ENCODE measurements around the gene TDP1. TPM values are rescaled to one million over a fixed set of nuclear protein-coding genes. Genes with fewer than 3 reads are reported as not detected.
"Not testable (repeated sequence)": the region's sequence is repeated elsewhere in the genome, so short reads cannot be mapped to it uniquely, and the experiment has no call there.

TDP1 gene
- total RNA-seq, 4 donors from 2014 or later = 2.0 to 5.0 (median 3.8) TPM

DNA sequence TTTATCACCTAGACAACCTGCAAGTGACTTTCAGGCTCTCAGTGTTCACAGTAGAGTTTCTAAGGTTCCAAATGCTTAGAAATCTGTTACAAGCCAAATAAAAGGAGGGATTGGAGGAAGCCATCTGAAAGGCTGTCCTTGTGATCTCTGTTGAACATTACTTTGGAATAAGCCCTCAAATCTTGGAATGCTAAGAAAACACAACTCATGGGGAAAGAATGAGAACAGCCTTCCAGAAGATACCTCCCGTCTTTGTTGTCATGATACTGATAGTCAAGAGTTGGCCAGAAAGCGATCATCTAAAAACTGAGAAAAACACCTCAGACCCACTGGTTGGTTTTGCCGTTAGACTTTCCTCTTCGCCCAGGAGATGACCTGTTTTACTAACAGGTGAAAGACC is 61.6 kb downstream of the TDP1 start:
- H3K27ac ChIP-seq = no peak overlapping the region
- peaks cover 0 to 3% of the 10 kb centered on the region in 2 donors for H3K36me3 ChIP-seq
- in situ Hi-C loops (cut with MboI; ENCODE audit: low sequenced_read_pairs in 4 of 4) (no loop called here), intact Hi-C loops (cut with DNase I; ENCODE audit: low total_unique reads) (no loop called here)
- TF ChIP-seq, protein P1, sequence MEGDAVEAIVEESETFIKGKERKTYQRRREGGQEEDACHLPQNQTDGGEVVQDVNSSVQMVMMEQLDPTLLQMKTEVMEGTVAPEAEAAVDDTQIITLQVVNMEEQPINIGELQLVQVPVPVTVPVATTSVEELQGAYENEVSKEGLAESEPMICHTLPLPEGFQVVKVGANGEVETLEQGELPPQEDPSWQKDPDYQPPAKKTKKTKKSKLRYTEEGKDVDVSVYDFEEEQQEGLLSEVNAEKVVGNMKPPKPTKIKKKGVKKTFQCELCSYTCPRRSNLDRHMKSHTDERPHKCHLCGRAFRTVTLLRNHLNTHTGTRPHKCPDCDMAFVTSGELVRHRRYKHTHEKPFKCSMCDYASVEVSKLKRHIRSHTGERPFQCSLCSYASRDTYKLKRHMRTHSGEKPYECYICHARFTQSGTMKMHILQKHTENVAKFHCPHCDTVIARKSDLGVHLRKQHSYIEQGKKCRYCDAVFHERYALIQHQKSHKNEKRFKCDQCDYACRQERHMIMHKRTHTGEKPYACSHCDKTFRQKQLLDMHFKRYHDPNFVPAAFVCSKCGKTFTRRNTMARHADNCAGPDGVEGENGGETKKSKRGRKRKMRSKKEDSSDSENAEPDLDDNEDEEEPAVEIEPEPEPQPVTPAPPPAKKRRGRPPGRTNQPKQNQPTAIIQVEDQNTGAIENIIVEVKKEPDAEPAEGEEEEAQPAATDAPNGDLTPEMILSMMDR (IDR thresholded peaks at IDR 0.05 in 4 of 5, conservative IDR thresholded peaks at IDR 0.05 in 1 of 5) = no peak
- TF ChIP-seq POLR2A (IDR thresholded peaks at IDR 0.05) = no peak
- H3K27me3 ChIP-seq = no peaks in the 10 kb centered on the region
- H3K4me3 ChIP-seq = no peak overlapping the region
- no peak for DNase-seq
- no peaks in the 10 kb centered on the region for H3K4me1 ChIP-seq
- ATAC-seq = no peak
- H3K9me3 ChIP-seq = no peaks in the 10 kb centered on the region

- intact Hi-C loops (cut with DNase I; ENCODE audit: low total_unique reads) = no loop called here
- H3K9me3 ChIP-seq = no peaks in the 10 kb centered on the region
- H3K4me1 ChIP-seq = no peaks in the 10 kb centered on the region
- no peaks in the 10 kb centered on the region for H3K36me3 ChIP-seq
- no peaks in the 10 kb centered on the region for H3K27me3 ChIP-seq
- TF ChIP-seq, protein P1 (IDR thresholded peaks at IDR 0.05 in 4 of 5, conservative IDR thresholded peaks at IDR 0.05 in 1 of 5) = no peak
- TF ChIP-seq POLR2A (IDR thresholded peaks at IDR 0.05) = no peak
- H3K4me3 ChIP-seq = no peak overlapping the region
- DNase-seq (no peak), ATAC-seq (no peak)
- no peak overlapping the region for H3K27ac ChIP-seq
- in situ Hi-C loops (cut with MboI; ENCODE audit: low sequenced_read_pairs in 4 of 4) = no loop called here
Measured at GRCh38 chr14:90019824-90020523, 64.2 kb downstream of the TDP1 start.

DNA sequence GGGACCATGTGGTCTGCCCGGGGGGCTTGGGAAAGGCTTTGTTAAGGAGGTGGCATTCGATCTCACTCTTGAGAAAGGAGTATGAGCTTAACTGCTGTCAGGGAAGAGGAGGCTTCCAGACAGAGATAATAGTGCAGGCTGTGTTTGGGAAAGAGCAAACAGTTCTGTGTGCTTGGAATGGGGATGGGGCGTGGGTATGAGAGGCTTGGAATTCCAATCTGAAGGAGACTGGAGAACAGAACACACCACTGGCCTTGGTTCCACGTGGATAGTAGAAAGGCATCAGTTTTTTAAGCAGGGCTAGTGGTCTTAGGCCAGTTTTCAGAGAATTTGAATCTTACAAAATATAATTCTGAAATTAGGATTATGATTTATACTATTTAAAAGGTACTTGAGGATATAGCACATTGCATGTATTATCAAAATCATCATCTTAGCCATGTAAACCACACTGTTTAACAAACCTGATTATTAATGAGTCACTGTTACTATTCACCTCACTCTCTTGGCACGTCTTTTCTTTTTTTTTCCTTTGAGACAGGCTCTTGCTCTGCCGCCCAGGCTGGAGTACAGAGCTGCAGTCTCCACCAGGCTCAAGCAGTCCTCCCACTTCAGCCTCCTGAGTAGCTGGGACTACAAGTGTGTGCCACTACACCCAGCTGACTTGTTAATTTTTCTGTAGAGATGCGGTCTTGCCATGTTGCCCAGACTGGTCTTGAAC is 67.6 kb downstream of the TDP1 start:
- no peak for TF ChIP-seq POLR2A (IDR thresholded peaks at IDR 0.05)
- TF ChIP-seq, protein P1 (IDR thresholded peaks at IDR 0.05 in 4 of 5, conservative IDR thresholded peaks at IDR 0.05 in 1 of 5) = no peak
- intact Hi-C loops (cut with DNase I; ENCODE audit: low total_unique reads) = no loop called here

GRCh38 chr14:90024910-90025309 is 69.2 kb downstream of the TDP1 start:
- no peaks in the 10 kb centered on the region for H3K9me3 ChIP-seq
- no peaks in the 10 kb centered on the region for H3K27me3 ChIP-seq
- ATAC-seq (no peak), DNase-seq (no peak)
- TF ChIP-seq, protein P1 (IDR thresholded peaks at IDR 0.05 in 4 of 5, conservative IDR thresholded peaks at IDR 0.05 in 1 of 5) = no peak
- no peak for TF ChIP-seq POLR2A (IDR thresholded peaks at IDR 0.05)
- no peak overlapping the region for H3K27ac ChIP-seq
- H3K36me3 ChIP-seq = no peaks in the 10 kb centered on the region
- intact Hi-C loops (cut with DNase I; ENCODE audit: low total_unique reads) (no loop called here), in situ Hi-C loops (cut with MboI; ENCODE audit: low sequenced_read_pairs in 4 of 4) (no loop called here)
- H3K4me3 ChIP-seq = no peak overlapping the region
- H3K4me1 ChIP-seq = no peaks in the 10 kb centered on the region

More for the DNA sequence above, 67.6 kb downstream of the TDP1 start:
- DNase-seq = no peak
- in situ Hi-C loops (cut with MboI; ENCODE audit: low sequenced_read_pairs in 4 of 4) = no loop called here
- Histone ChIP-seq H3K36me3 (no peaks in the 10 kb centered on the region), H3K9me3 (no peaks in the 10 kb centered on the region), H3K4me3 (no peak overlapping the region), H3K4me1 (no peaks in the 10 kb centered on the region), H3K27ac (no peak overlapping the region), H3K27me3 (no peaks in the 10 kb centered on the region)
- ATAC-seq = no peak

- intact Hi-C loops (cut with DNase I; ENCODE audit: low total_unique reads); H3K36me3 ChIP-seq; H3K4me1 ChIP-seq; H3K4me3 ChIP-seq; H3K27me3 ChIP-seq; DNase-seq; ATAC-seq; in situ Hi-C loops (cut with MboI; ENCODE audit: low sequenced_read_pairs in 4 of 4); H3K9me3 ChIP-seq; H3K27ac ChIP-seq: not testable (repeated sequence)
Measured at GRCh38 chr14:90026608-90027007, 70.9 kb downstream of the TDP1 start.
